GM18873 (cell line): ENCODE measurements around the gene IQCK.

Experiments used
- ATAC-seq: cut with Tn5 transposase; IDR thresholded peaks from one replicate; pipeline ENCODE4 v1.9.1; 2021; ENCODE audit warnings: mild to moderate bottlenecking, moderate library complexity, moderate number of reproducible peaks; ENCODE audit not compliant: unreplicated experiment, low FRiP score

IQCK gene

GRCh38 chr16:19830902-19831560 lies 113.0 kb downstream of the IQCK start:
- no peak for ATAC-seq

GRCh38 chr16:19831678-19832077 lies 113.6 kb downstream of the IQCK start:
- no peak for ATAC-seq

GRCh38 chr16:19833176-19833575 lies 115.1 kb downstream of the IQCK start:
- no peak for ATAC-seq

GRCh38 chr16:19833581-19833980 lies 115.5 kb downstream of the IQCK start:
- no peak for ATAC-seq

GRCh38 chr16:19835196-19835595 lies 117.1 kb downstream of the IQCK start:
- ATAC-seq = no peak

GRCh38 chr16:19835968-19836421 lies 117.9 kb downstream of the IQCK start:
- ATAC-seq = no peak

GRCh38 chr16:19837331-19837980 lies 119.4 kb downstream of the IQCK start:
- no peak for ATAC-seq

GRCh38 chr16:19837984-19838707 lies 120.1 kb downstream of the IQCK start:
- no peak for ATAC-seq

- ATAC-seq = no peak
Measured at GRCh38 chr16:19840524-19841110, 122.5 kb downstream of the IQCK start.

- no peak for ATAC-seq
Measured at GRCh38 chr16:19841184-19841583, 123.1 kb downstream of the IQCK start.

- ATAC-seq = no peak
Measured at GRCh38 chr16:19842426-19843157, 124.5 kb downstream of the IQCK start.

- ATAC-seq = no peak
Measured at GRCh38 chr16:19843371-19843770, 125.3 kb downstream of the IQCK start.

- no peak for ATAC-seq
Measured at GRCh38 chr16:19844945-19845641, 127.0 kb downstream of the IQCK start.

- no peak for ATAC-seq
Measured at GRCh38 chr16:19846436-19846835, 128.4 kb downstream of the IQCK start.

GRCh38 chr16:19848756-19849155 lies 130.7 kb downstream of the IQCK start:
- no peak for ATAC-seq

- ATAC-seq = no peak
Measured at GRCh38 chr16:19850131-19850817, 132.2 kb downstream of the IQCK start.

GRCh38 chr16:19851476-19851875 lies 133.4 kb downstream of the IQCK start:
- no peak for ATAC-seq

- no peak for ATAC-seq
Measured at GRCh38 chr16:19853132-19853741, 135.2 kb downstream of the IQCK start.
